Neuron (in vitro differentiated cells): ENCODE measurements around the gene TAGAP.

Experiments used
- H2AFZ ChIP-seq: one replicate; pipeline ENCODE4 v1.6.1; 2013; ENCODE audit warnings: low read depth, mild to moderate bottlenecking, inconsistent platforms, low read length, moderate library complexity
- H3K27me3 ChIP-seq: one replicate; pipeline ENCODE4 v1.6.1; 2013; ENCODE audit warnings: low read length; ENCODE audit not compliant: insufficient read depth
- H3K36me3 ChIP-seq: one replicate; pipeline ENCODE4 v1.6.1; 2013; ENCODE audit warnings: low read length; ENCODE audit not compliant: insufficient read depth
- H3K4me1 ChIP-seq: one replicate; pipeline ENCODE4 v1.6.1; 2013; ENCODE audit warnings: low read length; ENCODE audit not compliant: insufficient read depth
- H3K4me3 ChIP-seq: 2 replicates; pipeline ENCODE4 v1.5.1; 2013; ENCODE audit warnings: mild to moderate bottlenecking, low read length, moderate library complexity
- H3K9me3 ChIP-seq: one replicate; pipeline ENCODE4 v1.6.1; 2013; ENCODE audit warnings: low read length

Gene TAGAP

GRCh38 chr6:159065759-159066329 is 21.1 kb upstream of the TAGAP start:
- Histone ChIP-seq H3K4me3 (no peak overlapping the region), H3K9me3 (peaks cover 1% of the 10 kb centered on the region), H3K36me3 (no peaks in the 10 kb centered on the region), H3K27me3 (peaks cover 16% of the 10 kb centered on the region), H3K4me1 (no peaks in the 10 kb centered on the region), H2AFZ (no peak overlapping the region)

GRCh38 chr6:159065091-159065490 is 20.3 kb upstream of the TAGAP start:
- Histone ChIP-seq H3K9me3 (peaks cover 1% of the 10 kb centered on the region), H3K4me3 (no peak overlapping the region), H2AFZ (no peak overlapping the region), H3K36me3 (no peaks in the 10 kb centered on the region), H3K27me3 (peaks cover 19% of the 10 kb centered on the region), H3K4me1 (no peaks in the 10 kb centered on the region)

GRCh38 chr6:159064477-159064876 is 19.7 kb upstream of the TAGAP start:
- Histone ChIP-seq H3K27me3 (peaks cover 19% of the 10 kb centered on the region), H3K9me3 (peaks cover 1% of the 10 kb centered on the region), H3K4me3 (no peak overlapping the region), H3K4me1 (no peaks in the 10 kb centered on the region), H2AFZ (no peak overlapping the region), H3K36me3 (no peaks in the 10 kb centered on the region)

GRCh38 chr6:159063549-159063948 is 18.8 kb upstream of the TAGAP start:
- Histone ChIP-seq H3K9me3 (peaks cover 1% of the 10 kb centered on the region), H3K4me1 (no peaks in the 10 kb centered on the region), H3K27me3 (peaks cover 16% of the 10 kb centered on the region), H2AFZ (no peak overlapping the region), H3K4me3 (no peak overlapping the region), H3K36me3 (no peaks in the 10 kb centered on the region)

- peaks cover 16% of the 10 kb centered on the region for H3K27me3 ChIP-seq
- no peak overlapping the region for H2AFZ ChIP-seq
- H3K4me3 ChIP-seq = no peak overlapping the region
- peaks cover 1% of the 10 kb centered on the region for H3K9me3 ChIP-seq
- no peaks in the 10 kb centered on the region for H3K36me3 ChIP-seq
- H3K4me1 ChIP-seq = no peaks in the 10 kb centered on the region
Observed at GRCh38 chr6:159062976-159063375, 18.2 kb upstream of the TAGAP start.

- Histone ChIP-seq H3K36me3 (no peaks in the 10 kb centered on the region), H3K27me3 (peaks cover 16% of the 10 kb centered on the region), H3K9me3 (peaks cover 1% of the 10 kb centered on the region), H3K4me1 (no peaks in the 10 kb centered on the region), H2AFZ (no peak overlapping the region), H3K4me3 (no peak overlapping the region)
Observed at GRCh38 chr6:159062564-159062945, 17.8 kb upstream of the TAGAP start.

- no peaks in the 10 kb centered on the region for H3K36me3 ChIP-seq
- H3K9me3 ChIP-seq = peaks cover 1% of the 10 kb centered on the region
- H3K4me3 ChIP-seq = no peak overlapping the region
- peaks cover 12% of the 10 kb centered on the region for H3K27me3 ChIP-seq
- no peaks in the 10 kb centered on the region for H3K4me1 ChIP-seq
- H2AFZ ChIP-seq = no peak overlapping the region
Observed at GRCh38 chr6:159061805-159062563, 17.2 kb upstream of the TAGAP start.

- H3K27me3 ChIP-seq = peaks cover 12% of the 10 kb centered on the region
- no peaks in the 10 kb centered on the region for H3K4me1 ChIP-seq
Observed at GRCh38 chr6:159061146-159061545, 16.4 kb upstream of the TAGAP start.

GRCh38 chr6:159059885-159060506 is 15.2 kb upstream of the TAGAP start:
- H3K27me3 ChIP-seq = peaks cover 10% of the 10 kb centered on the region

More at GRCh38 chr6:159061146-159061545, 16.4 kb upstream of the TAGAP start:
- Histone ChIP-seq H3K36me3 (no peaks in the 10 kb centered on the region), H3K4me3 (no peak overlapping the region), H2AFZ (no peak overlapping the region), H3K9me3 (peaks cover 1% of the 10 kb centered on the region)

GRCh38 chr6:159059141-159059540 is 14.3 kb upstream of the TAGAP start:
- Histone ChIP-seq H3K27me3 (peaks cover 6% of the 10 kb centered on the region), H3K4me3 (no peak overlapping the region), H3K9me3 (peaks cover 1% of the 10 kb centered on the region), H2AFZ (no peak overlapping the region), H3K4me1 (no peaks in the 10 kb centered on the region), H3K36me3 (no peaks in the 10 kb centered on the region)

More at GRCh38 chr6:159059885-159060506, 15.2 kb upstream of the TAGAP start:
- no peak overlapping the region for H3K4me3 ChIP-seq
- no peaks in the 10 kb centered on the region for H3K36me3 ChIP-seq
- peaks cover 1% of the 10 kb centered on the region for H3K9me3 ChIP-seq
- H3K4me1 ChIP-seq = no peaks in the 10 kb centered on the region
- H2AFZ ChIP-seq = no peak overlapping the region

- H3K9me3 ChIP-seq = peaks cover 1% of the 10 kb centered on the region
- no peak overlapping the region for H2AFZ ChIP-seq
- H3K4me1 ChIP-seq = no peaks in the 10 kb centered on the region
- H3K27me3 ChIP-seq = peaks cover 4% of the 10 kb centered on the region
- H3K36me3 ChIP-seq = no peaks in the 10 kb centered on the region
- no peak overlapping the region for H3K4me3 ChIP-seq
Observed at GRCh38 chr6:159056899-159057298, 12.1 kb upstream of the TAGAP start.

- Histone ChIP-seq H3K27me3 (peaks cover 4% of the 10 kb centered on the region), H2AFZ (no peak overlapping the region)
Observed at GRCh38 chr6:159056432-159056831, 11.6 kb upstream of the TAGAP start.

GRCh38 chr6:159056003-159056402 is 11.2 kb upstream of the TAGAP start:
- H3K4me1 ChIP-seq = no peaks in the 10 kb centered on the region
- no peaks in the 10 kb centered on the region for H3K36me3 ChIP-seq
- H2AFZ ChIP-seq = no peak overlapping the region
- H3K9me3 ChIP-seq = no peaks in the 10 kb centered on the region
- peaks cover 4% of the 10 kb centered on the region for H3K27me3 ChIP-seq
- H3K4me3 ChIP-seq = no peak overlapping the region

More at GRCh38 chr6:159056432-159056831, 11.6 kb upstream of the TAGAP start:
- Histone ChIP-seq H3K4me3 (no peak overlapping the region), H3K4me1 (no peaks in the 10 kb centered on the region), H3K36me3 (no peaks in the 10 kb centered on the region), H3K9me3 (no peaks in the 10 kb centered on the region)
